Head of caudate nucleus (tissue), 42 donors: ENCODE results near the gene RSPO1.
"Not testable (repeated sequence)": the region's sequence is repeated elsewhere in the genome, so short reads cannot be mapped to it uniquely, and the experiment has no call there.

Experiments used
- DNase-seq, 42 donors: peaks; one replicate each; pipeline versions ENCODE4 v3.0.0 to v3.0.0-alpha.2; 2020 to 2021; ENCODE audit warnings: mixed read lengths in 7 of 42
- intact Hi-C: fragments of 100-400 bp; cut with DNase I; formaldehyde crosslinking; loops from one replicate; pipeline ENCODE4 v1.15.0; 2022

The RSPO1 gene, protein sequence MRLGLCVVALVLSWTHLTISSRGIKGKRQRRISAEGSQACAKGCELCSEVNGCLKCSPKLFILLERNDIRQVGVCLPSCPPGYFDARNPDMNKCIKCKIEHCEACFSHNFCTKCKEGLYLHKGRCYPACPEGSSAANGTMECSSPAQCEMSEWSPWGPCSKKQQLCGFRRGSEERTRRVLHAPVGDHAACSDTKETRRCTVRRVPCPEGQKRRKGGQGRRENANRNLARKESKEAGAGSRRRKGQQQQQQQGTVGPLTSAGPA

GRCh38 chr1:37634244-37634991, at the start of gene RSPO1:
Gene RSPO1, minus strand, starts transcription at chr1:37634892. Its CDS starts 5,231 bp downstream, at chr1:37629661.
- intact Hi-C loops, result no loop called here

DNA sequence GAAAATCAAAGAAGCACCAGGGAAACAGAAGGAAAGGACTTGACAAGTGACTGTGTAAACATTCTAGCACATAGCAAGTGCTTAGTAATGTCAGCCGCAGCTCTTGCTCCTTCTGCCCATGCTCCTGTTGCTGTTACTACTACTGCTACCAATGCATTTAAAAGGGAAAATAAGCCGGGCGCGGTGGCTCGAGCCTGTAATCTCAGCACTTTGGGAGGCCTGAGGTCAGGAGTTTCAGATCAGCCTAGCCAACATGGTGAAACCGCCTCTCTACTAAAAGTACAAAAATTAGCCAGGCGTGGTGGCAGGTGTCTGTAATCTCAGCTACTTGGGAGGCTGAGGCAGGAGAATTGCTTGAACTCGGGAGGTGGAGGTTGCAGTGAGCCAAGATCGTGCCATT, 49.5 kb upstream of the RSPO1 start:
- intact Hi-C loops, result loop anchor here (5.0 kb wide), 2 partner anchors 87 to 227 kb away; partner anchors contain the start of gene GNL2
- not testable (repeated sequence) for DNase-seq

More at GRCh38 chr1:37634244-37634991, at the start of gene RSPO1:
- no peak for DNase-seq

- intact Hi-C loops, result loop anchor here (5.0 kb wide), 2 partner anchors 85 to 225 kb away; partner anchors contain the start of gene GNL2
- DNase-seq, result peak; percentile 26 to 93 (median 83)
These were observed 47.8 kb upstream of the RSPO1 start for GRCh38 chr1:37682334-37682987.

DNA sequence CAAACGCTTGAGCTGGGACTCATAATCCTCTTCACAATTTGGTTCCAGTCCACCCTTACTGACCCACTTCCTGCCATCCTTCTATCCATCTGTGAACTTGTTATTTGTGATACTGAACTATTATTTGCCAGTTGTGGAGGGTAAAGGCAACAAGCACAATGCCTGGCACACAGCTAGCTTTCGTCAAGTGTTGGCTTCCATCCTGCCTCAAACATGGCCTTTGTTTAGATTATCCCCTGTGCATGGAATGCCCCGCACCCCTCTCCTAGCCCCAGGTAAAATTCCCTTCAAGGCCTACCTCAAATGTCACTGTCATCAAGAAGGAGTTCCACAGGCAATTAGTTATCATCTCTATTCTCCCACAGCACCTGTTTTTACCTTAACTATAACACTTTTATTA, 46.2 kb upstream of the RSPO1 start:
- intact Hi-C loops, result loop anchor here (5.0 kb wide), 2 partner anchors 84 to 224 kb away; partner anchors contain the start of gene GNL2
- no peak for DNase-seq

DNA sequence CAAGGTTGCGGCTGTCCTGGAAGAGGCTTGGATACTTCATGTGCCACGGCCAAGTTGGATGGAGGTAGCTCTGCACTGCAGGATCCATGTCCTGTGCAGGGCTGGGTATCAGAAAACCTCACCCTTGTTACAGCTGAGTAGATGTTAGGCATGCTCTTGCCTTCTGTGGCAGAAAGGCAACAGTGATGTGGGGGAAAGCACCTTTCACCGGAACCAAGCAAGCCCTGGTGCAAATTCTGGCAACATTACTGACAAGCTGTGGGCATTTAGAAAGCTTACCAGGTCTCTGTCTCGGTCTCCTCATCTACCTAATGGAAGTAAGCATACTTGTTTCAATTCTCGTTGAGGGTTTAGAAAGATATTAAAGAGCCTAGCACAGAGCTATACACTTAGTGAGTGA, 43.1 kb upstream of the RSPO1 start:
- intact Hi-C loops, result no loop called here
- no peak for DNase-seq

GRCh38 chr1:37677143-37677439, 42.4 kb upstream of the RSPO1 start:
- intact Hi-C loops, result no loop called here

GRCh38 chr1:37676281-37677142, 41.8 kb upstream of the RSPO1 start:
- intact Hi-C loops, result no loop called here
- peak in 3 of 42 donors; percentile 11 to 30 (median 12) for DNase-seq

More at GRCh38 chr1:37677143-37677439, 42.4 kb upstream of the RSPO1 start:
- no peak for DNase-seq

DNA sequence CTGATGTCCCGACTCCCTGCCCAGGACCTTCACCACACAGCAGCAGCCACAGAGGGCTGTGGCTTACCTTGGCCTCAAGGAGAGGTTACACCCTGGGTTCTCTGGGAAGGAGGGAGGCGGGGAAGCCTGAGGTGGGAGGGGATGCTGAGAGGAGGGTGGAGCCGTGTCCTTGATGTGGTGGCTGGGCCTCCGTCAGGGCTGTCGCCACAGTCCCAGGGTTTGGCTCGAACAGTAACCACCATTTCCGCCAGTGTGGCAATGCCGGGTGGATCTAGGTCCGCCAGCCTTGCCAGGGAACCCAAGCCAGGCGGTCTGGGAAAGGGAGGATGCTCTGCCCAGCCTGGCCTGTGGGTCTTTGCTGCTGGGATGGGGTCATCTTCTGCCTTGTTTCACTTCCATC, 39.2 kb upstream of the RSPO1 start:
- no peak for DNase-seq
- intact Hi-C loops, result no loop called here

- DNase-seq, result no peak
- intact Hi-C loops, result no loop called here
These were observed 37.6 kb upstream of the RSPO1 start for GRCh38 chr1:37672136-37672870.

DNA sequence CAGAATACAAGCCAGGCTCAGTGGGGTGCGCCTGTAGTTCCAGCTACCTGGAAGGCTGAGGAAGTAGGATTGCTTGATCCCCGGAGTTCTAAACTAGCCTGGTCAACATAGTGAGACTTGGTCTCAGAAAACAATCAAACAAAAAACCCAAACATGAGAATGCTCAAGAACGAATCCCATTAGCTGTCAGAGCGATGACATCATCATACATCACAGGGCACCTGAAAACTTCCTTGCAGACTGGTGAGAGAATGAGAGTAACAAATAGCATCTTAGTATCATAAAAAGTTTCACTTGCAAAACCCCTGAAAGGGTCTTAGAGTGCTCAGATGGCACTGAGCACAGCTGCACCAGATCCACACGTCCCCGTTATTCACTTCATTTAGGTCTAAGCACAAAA, 36.6 kb upstream of the RSPO1 start:
- intact Hi-C loops, result no loop called here

GRCh38 chr1:37670133-37670532, 35.4 kb upstream of the RSPO1 start:
- no peak for DNase-seq
- intact Hi-C loops, result no loop called here

More for the DNA sequence above, 36.6 kb upstream of the RSPO1 start:
- DNase-seq, result no peak

DNA sequence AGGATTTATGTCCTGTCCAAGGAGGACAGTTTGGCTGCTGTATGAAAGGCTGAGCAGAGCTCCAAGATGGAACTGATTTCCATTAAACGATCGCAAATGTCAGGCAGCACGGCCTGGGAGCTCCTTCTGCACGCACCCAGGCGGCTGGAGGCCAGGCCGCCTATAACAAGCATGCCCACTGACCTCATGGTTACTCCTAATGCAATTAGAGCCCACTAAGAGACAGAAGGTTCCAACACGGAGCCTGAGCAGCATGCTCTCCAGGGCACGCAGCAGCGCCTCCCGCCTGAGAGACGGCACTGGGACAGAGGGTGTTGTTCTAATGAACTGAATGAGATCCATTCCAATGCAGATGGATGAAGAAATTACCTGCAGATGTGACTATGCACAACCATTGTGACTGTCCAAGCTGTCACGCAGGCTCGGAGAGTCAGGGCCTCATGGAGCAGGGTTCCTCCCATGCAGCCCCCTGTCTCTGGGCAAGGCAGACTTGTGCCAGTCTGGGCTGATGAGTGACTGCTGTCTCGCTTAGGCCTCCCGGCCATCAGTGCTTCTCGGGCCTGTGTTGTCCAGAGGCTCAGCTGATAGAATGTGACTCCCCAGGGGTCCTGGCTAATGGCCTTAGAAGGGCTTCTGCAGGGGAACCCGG, 32.5 kb upstream of the RSPO1 start:
- no peak for DNase-seq
- intact Hi-C loops, result no loop called here

- intact Hi-C loops, result no loop called here
- no peak for DNase-seq
These were observed 31.7 kb upstream of the RSPO1 start for GRCh38 chr1:37666241-37666867.

DNA sequence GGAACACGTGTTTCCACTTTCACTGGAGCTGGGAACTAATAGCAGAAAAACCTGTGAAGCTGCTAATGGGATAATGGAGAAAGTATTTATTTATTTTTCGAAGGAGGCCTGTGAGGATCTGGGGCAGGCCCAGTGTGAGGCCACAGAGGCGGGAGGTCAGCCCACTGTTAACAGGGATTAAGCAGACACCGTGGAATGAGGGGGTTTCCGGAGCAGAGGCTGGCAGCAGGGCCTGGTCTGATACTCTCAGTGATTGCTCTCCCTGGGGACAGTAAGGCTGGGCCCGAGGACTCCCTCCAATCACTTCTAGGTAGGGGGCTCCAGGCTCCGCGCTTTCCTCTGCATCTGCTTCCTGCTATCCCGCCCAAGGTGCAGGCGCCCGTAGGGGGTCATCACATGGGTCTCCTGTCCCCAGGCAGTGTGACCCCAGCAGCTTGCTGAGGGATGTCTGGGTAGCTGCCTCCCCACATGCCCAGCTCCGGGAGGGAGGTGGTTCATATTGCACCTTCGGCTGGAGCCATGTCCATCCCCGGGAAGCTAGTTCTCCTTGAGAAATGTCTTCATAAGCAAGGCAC, 28.8 kb upstream of the RSPO1 start:
- DNase-seq, result no peak

GRCh38 chr1:37662031-37662755, 27.5 kb upstream of the RSPO1 start:
- intact Hi-C loops, result no loop called here
- DNase-seq, result no peak

More for the DNA sequence above, 28.8 kb upstream of the RSPO1 start:
- intact Hi-C loops, result no loop called here

DNA sequence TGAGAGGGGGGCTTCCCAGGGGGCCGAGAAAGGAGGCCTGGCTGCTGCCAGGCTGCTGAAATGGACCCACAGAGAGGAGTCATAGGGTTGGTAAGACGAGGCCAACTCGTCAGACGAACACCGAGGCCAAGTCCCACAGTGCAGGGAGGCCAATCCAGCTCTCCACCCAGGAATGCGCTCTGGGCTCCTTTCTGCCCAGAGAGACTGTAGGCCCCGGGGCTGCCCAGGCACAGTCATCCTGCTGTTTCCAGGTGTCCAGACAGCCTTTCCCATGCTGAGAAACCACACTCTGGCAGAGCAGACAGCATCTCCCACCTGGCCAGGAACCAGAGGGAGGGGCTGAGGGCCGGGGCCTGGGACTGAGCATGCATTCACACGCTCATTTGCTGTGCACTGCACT, 26.7 kb upstream of the RSPO1 start:
- intact Hi-C loops, result no loop called here
- DNase-seq, result no peak
